Brain microvascular endothelial cell (primary cell): ENCODE results near the gene GRSF1.
A peak's percentile ranks its signal among the peaks of the same experiment; 100 is the strongest.

Experiments used
- DNase-seq: peaks from one replicate; pipeline ENCODE4 v3.0.0-alpha.2; 2020
- H3K27ac ChIP-seq: fragments of 250-450 bp; sonication (Bioruptor Pico); 2 replicates; pipeline ENCODE4 v1.5.1; 2020; ENCODE audit warnings: mild to moderate bottlenecking, moderate library complexity
- H3K27me3 ChIP-seq: fragments of 250-450 bp; sonication (Bioruptor Pico); replicated peaks from 2 replicates; pipeline ENCODE4 v1.5.1; 2020; ENCODE audit warnings: mild to moderate bottlenecking
- H3K36me3 ChIP-seq: fragments of 250-450 bp; sonication (Bioruptor Pico); replicated peaks from 2 replicates; pipeline ENCODE4 v1.5.1; 2020; ENCODE audit warnings: mild to moderate bottlenecking
- H3K4me3 ChIP-seq: 2 replicates; pipeline ENCODE4 v1.5.1; 2011; ENCODE audit warnings: low read depth, mild to moderate bottlenecking, control low read depth, low read length, moderate library complexity
- CTCF ChIP-seq: IDR thresholded peaks from 2 replicates; pipeline ENCODE4 v1.5.1; 2011; ENCODE audit warnings: low read depth, mild to moderate bottlenecking, moderate library complexity, low read length, control low read depth, inconsistent platforms; ENCODE audit errors: missing control alignments
- in situ Hi-C: cut with HindIII; loops from 2 replicates; pipeline ENCODE4 v1.10.0; 2017; ENCODE audit warnings: low sequenced_read_pairs, low pct_ligation_motif_present

Gene GRSF1

GRCh38 chr4:70839589-70840093 is at the start of gene GRSF1:
GRSF1 (minus strand) TSS chr4:70839890; CDS start chr4:70839827, 63 bp downstream.
- H3K36me3 ChIP-seq, result peaks cover 11% of the 10 kb centered on the region
- no peaks in the 10 kb centered on the region for H3K27me3 ChIP-seq
- H3K4me3 ChIP-seq, result peak within 1 kb of the TSS; percentile 98
- peak; percentile 83 for DNase-seq
- TF ChIP-seq CTCF, result no peak
- in situ Hi-C loops, result no loop called here
- H3K27ac ChIP-seq, result peak within 1 kb of the TSS; percentile 75

- no peak overlapping the region for H3K4me3 ChIP-seq
- H3K27ac ChIP-seq, result no peak overlapping the region
- in situ Hi-C loops, result no loop called here
- DNase-seq, result no peak
- H3K36me3 ChIP-seq, result no peaks in the 10 kb centered on the region
- no peaks in the 10 kb centered on the region for H3K27me3 ChIP-seq
- TF ChIP-seq CTCF, result no peak
Measured at GRCh38 chr4:70885174-70885573, 45.5 kb upstream of the GRSF1 start.

GRCh38 chr4:70880739-70881138 is 41.0 kb upstream of the GRSF1 start:
- in situ Hi-C loops, result no loop called here
- no peaks in the 10 kb centered on the region for H3K27me3 ChIP-seq
- no peak for DNase-seq
- TF ChIP-seq CTCF, result no peak
- no peak overlapping the region for H3K27ac ChIP-seq
- H3K36me3 ChIP-seq, result no peaks in the 10 kb centered on the region
- no peak overlapping the region for H3K4me3 ChIP-seq

GRCh38 chr4:70877556-70877955 is 37.9 kb upstream of the GRSF1 start:
- no peak for TF ChIP-seq CTCF
- DNase-seq, result no peak
- in situ Hi-C loops, result no loop called here
- Histone ChIP-seq H3K36me3 (no peaks in the 10 kb centered on the region), H3K27me3 (no peaks in the 10 kb centered on the region), H3K4me3 (no peak overlapping the region), H3K27ac (no peak overlapping the region)

- Histone ChIP-seq H3K27me3 (no peaks in the 10 kb centered on the region), H3K36me3 (no peaks in the 10 kb centered on the region), H3K27ac (no peak overlapping the region), H3K4me3 (no peak overlapping the region)
- in situ Hi-C loops, result no loop called here
- no peak for DNase-seq
- no peak for TF ChIP-seq CTCF
Measured at GRCh38 chr4:70874268-70875156, 34.8 kb upstream of the GRSF1 start.
